Activated CD8-positive, alpha-beta T cell treated with anti-CD3 and anti-CD28 coated beads for 36 hours (primary cell): ENCODE measurements around the gene PFDN5. TPM values are rescaled to one million over a fixed set of nuclear protein-coding genes. Genes with fewer than 3 reads are reported as not detected.

Source experiments
- ATAC-seq: fragments of 200-7000 bp; cut with Tn5 transposase; one replicate; pipeline ENCODE4 v1.10.0; 2021; ENCODE audit warnings: mild to moderate bottlenecking, moderate library complexity
- CTCF ChIA-PET: fragments of 350-600 bp; sonication (Branson Sonifier 250); formaldehyde crosslinking; loops from one replicate; lab custom pipeline; 2021; ENCODE audit warnings: antibody characterized with exemption; lab: Charles Lee
- POLR2A ChIA-PET: fragments of 350-600 bp; sonication (Branson Sonifier 250); formaldehyde crosslinking; loops from one replicate; lab custom pipeline; 2021; ENCODE audit warnings: antibody characterized with exemption; lab: Charles Lee
- DNase-seq: peaks from one replicate; pipeline ENCODE4 v3.0.0-alpha.2; 2020
- H3K27ac Mint-ChIP-seq: one replicate; pipeline ENCODE4 v1.8.0; 2021; ENCODE audit warnings: mild to moderate bottlenecking, mixed read lengths
- H3K27me3 Mint-ChIP-seq: one replicate; pipeline ENCODE4 v1.8.0; 2021; ENCODE audit warnings: mixed read lengths
- H3K36me3 Mint-ChIP-seq: one replicate; pipeline ENCODE4 v1.8.0; 2021; ENCODE audit warnings: low read depth, mixed read lengths
- H3K4me1 Mint-ChIP-seq: one replicate; pipeline ENCODE4 v1.8.0; 2021; ENCODE audit warnings: low read depth, mixed read lengths
- H3K4me3 Mint-ChIP-seq: one replicate; pipeline ENCODE4 v1.8.0; 2021; ENCODE audit warnings: mild to moderate bottlenecking, moderate library complexity, mixed read lengths
- H3K9me3 Mint-ChIP-seq: one replicate; pipeline ENCODE4 v1.8.0; 2021; ENCODE audit warnings: mixed read lengths
- intact Hi-C: fragments of 100-400 bp; cut with micrococcal nuclease; formaldehyde crosslinking; loops from one replicate; pipeline ENCODE4 v1.10.0; 2022
- total RNA-seq, 2 experiments: library from RNA; stranded (reverse); gene quantifications; one replicate each; pipeline ENCODE4 v1.2.3, GENCODE V29; 2021
- TF ChIP-seq, protein P1 (sequence below): fragments of 200-600 bp; IDR thresholded peaks from one replicate; pipeline ENCODE4 v1.8.0; 2022; ENCODE audit warnings: antibody characterized with exemption, mild to moderate bottlenecking

Gene PFDN5
- total RNA-seq, 2 experiments from 2014 or later: 322 to 373 TPM

DNA sequence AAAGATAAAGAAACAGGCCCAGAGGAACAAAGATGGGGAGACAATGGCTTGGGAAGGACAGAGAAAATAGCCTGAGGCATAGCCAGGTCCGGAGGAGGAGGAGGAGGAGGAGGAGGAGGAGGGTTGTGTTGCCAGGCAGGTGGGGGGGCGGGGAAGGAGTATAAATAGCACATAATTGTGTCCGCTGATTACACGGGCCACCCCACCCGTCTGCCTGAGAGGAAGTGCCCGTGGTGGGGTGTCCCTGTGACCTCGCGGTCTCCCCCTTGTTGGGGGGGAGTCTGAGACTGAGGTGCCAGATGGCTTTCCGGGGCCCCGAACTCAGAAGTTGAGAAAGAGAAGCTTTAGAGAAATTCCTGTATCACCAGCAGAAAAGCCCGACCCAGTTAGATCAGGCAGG, 42.7 kb downstream of the PFDN5 start:
- Mint-ChIP-seq H3K27me3 (peaks cover 38% of the 10 kb centered on the region), H3K36me3 (no peaks in the 10 kb centered on the region), H3K4me1 (peaks cover 13% of the 10 kb centered on the region), H3K9me3 (no peaks in the 10 kb centered on the region), H3K27ac (no peak overlapping the region), H3K4me3 (no peak overlapping the region)
- CTCF ChIA-PET: interaction anchor here (1.2 kb wide), 1 partner anchor 18 kb away, joined by 3 read pairs; no protein-coding TSS in a partner anchor
- ATAC-seq (no peak), DNase-seq (no peak)
- POLR2A ChIA-PET: interaction anchor here (0.6 to 1.3 kb wide), 2 partner anchors 110 to 145 kb away, joined by 3 read pairs; no protein-coding TSS in a partner anchor
- TF ChIP-seq, protein P1, sequence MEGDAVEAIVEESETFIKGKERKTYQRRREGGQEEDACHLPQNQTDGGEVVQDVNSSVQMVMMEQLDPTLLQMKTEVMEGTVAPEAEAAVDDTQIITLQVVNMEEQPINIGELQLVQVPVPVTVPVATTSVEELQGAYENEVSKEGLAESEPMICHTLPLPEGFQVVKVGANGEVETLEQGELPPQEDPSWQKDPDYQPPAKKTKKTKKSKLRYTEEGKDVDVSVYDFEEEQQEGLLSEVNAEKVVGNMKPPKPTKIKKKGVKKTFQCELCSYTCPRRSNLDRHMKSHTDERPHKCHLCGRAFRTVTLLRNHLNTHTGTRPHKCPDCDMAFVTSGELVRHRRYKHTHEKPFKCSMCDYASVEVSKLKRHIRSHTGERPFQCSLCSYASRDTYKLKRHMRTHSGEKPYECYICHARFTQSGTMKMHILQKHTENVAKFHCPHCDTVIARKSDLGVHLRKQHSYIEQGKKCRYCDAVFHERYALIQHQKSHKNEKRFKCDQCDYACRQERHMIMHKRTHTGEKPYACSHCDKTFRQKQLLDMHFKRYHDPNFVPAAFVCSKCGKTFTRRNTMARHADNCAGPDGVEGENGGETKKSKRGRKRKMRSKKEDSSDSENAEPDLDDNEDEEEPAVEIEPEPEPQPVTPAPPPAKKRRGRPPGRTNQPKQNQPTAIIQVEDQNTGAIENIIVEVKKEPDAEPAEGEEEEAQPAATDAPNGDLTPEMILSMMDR: no peak
- intact Hi-C loops: no loop called here

DNA sequence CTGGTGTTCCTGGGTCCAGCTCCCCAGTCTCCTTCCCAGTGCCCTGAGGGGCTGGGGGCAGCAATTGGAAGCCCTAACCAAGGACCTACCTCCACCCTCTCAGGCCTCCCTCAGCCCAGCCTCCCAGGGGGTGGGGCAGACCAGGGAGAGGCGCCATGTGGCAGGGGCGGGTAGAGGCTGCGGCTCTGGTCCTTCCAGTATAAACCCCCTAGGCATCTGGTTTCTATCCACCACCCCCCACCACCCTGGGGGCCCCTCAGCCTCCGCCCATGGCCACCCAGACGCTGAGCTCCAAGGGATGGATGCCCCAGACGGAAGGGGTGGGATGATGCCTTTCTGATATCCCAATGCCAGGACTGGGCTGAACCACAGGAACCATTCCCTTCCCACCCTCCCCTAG, 43.6 kb downstream of the PFDN5 start:
- no peak for DNase-seq
- no peaks in the 10 kb centered on the region for H3K9me3 Mint-ChIP-seq
- intact Hi-C loops: no loop called here
- ATAC-seq: no peak
- ChIA-PET CTCF (interaction anchor here (1.2 kb wide), 1 partner anchor 19 kb away, joined by 3 read pairs; no protein-coding TSS in a partner anchor), POLR2A (no interaction called here)
- no peak overlapping the region for H3K27ac Mint-ChIP-seq
- H3K4me1 Mint-ChIP-seq: peaks cover 16% of the 10 kb centered on the region
- no peak overlapping the region for H3K4me3 Mint-ChIP-seq
- H3K36me3 Mint-ChIP-seq: no peaks in the 10 kb centered on the region
- TF ChIP-seq, protein P1: no peak
- H3K27me3 Mint-ChIP-seq: peaks cover 35% of the 10 kb centered on the region

DNA sequence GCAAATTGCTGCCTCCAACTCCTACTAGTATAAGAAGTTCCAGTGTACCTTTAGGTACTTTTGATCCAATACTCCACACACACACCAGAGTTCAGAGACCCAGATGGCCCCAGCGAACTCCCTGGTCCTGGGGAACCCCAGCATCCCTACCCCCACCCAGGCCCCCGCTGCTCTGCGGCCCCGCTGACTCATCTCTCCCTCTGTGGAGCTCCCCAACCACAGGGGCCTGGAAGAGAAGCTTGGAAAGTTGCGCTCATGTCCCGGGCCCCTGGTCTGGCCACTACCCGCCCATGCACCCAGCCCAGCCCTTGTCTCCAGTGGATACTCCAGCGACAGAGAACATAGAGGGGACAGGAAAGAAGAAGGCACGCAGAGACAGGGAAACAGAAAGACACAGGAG, 45.1 kb downstream of the PFDN5 start:
- Mint-ChIP-seq H3K4me1 (peaks cover 24% of the 10 kb centered on the region), H3K9me3 (no peaks in the 10 kb centered on the region), H3K27ac (no peak overlapping the region), H3K36me3 (no peaks in the 10 kb centered on the region), H3K4me3 (no peak overlapping the region), H3K27me3 (peaks cover 32% of the 10 kb centered on the region)
- intact Hi-C loops: no loop called here
- ChIA-PET POLR2A (interaction anchor here (0.7 to 0.9 kb wide), 2 partner anchors 15 to 19 kb away, joined by 3 read pairs; no protein-coding TSS in a partner anchor), CTCF (interaction anchor here (1.0 to 9.7 kb wide), 4 partner anchors 12 to 142 kb away, joined by 3 to 293 read pairs (median 7); partner anchors contain the start of gene AAAS)
- ATAC-seq: no peak
- no peak for DNase-seq
- TF ChIP-seq, protein P1: no peak

DNA sequence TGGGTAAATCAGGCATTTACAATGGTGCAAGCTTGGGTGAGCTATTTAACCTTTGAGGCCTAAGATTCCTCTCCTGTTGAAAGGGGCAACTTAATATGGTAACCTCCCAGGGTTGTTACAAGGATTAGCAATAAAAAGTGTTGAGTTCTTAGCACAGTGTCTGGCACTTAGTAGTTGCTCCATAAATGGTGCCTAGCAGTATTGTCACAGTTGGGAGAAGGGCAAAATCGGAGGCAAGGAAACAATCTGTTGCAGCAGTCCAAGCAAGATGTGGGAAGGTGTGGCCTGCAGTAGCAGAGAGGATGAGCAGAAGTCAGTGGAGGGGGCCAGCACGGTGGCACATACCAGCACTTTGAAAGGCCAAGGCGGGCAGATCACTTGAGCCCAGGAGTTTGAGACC, 48.1 kb downstream of the PFDN5 start:
- ATAC-seq (no peak), DNase-seq (no peak)
- Mint-ChIP-seq H3K27ac (no peak overlapping the region), H3K4me1 (peaks cover 19% of the 10 kb centered on the region), H3K4me3 (no peak overlapping the region), H3K36me3 (no peaks in the 10 kb centered on the region), H3K27me3 (peaks cover 7% of the 10 kb centered on the region), H3K9me3 (no peaks in the 10 kb centered on the region)
- TF ChIP-seq, protein P1: no peak
- ChIA-PET CTCF (interaction anchor here (0.6 to 9.7 kb wide), 6 partner anchors 9 to 129 kb away, joined by 3 to 293 read pairs (median 8); partner anchors contain the start of genes AAAS and SP7), POLR2A (interaction anchor here (0.7 to 2.5 kb wide), 3 partner anchors 9 to 20 kb away, joined by 3 to 12 read pairs (median 3); no protein-coding TSS in a partner anchor)
- intact Hi-C loops: no loop called here

DNA sequence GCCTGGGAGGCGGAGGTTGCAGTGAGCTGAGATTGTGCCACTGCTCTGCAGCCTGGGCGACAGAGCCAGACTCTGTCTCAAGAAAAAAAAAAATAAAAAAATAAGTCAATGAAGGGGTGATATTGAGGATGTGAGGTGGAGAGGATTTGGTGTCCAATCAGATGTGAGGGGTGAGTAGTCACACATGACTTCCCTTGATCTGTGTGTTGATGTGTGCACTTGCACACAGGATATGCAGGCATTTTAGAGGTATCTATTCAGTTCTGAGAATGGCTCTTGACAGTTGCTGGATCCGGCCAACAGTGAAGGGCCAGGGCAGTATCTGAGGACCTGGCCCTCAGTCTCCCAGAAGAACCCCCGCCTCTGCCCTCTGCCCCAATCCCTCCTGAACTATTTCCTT, 48.6 kb downstream of the PFDN5 start:
- H3K36me3 Mint-ChIP-seq: no peaks in the 10 kb centered on the region
- H3K27me3 Mint-ChIP-seq: peaks cover 7% of the 10 kb centered on the region
- ATAC-seq (peak; percentile 38), DNase-seq (no peak)
- ChIA-PET CTCF (interaction anchor here (0.7 to 9.7 kb wide), 20 partner anchors 8 to 290 kb away, joined by 3 to 293 read pairs (median 8); partner anchors contain the start of genes AAAS, AMHR2, MYG1 and PFDN5), POLR2A (interaction anchor here (1.2 to 2.5 kb wide), 5 partner anchors 9 to 35 kb away, joined by 3 to 19 read pairs (median 8); partner anchors contain the start of genes AAAS and SP7)
- no peaks in the 10 kb centered on the region for H3K9me3 Mint-ChIP-seq
- H3K4me3 Mint-ChIP-seq: peak overlapping the region; percentile 62
- intact Hi-C loops: loop anchor here (2.0 kb wide), 1 partner anchor 19 kb away; no protein-coding TSS in a partner anchor
- H3K27ac Mint-ChIP-seq: peak overlapping the region; percentile 19
- H3K4me1 Mint-ChIP-seq: peaks cover 19% of the 10 kb centered on the region
- TF ChIP-seq, protein P1: no peak
